Activated B cell treated with CpG ODN at 0.5 μM for 24 hours (primary cell): Measurements from ENCODE around the gene TMEM217. TPM values are rescaled to one million over a fixed set of nuclear protein-coding genes. Genes with fewer than 3 reads are reported as not detected.
A peak's percentile ranks its signal among the peaks of the same experiment; 100 is the strongest.

ENCODE experiments used
- ATAC-seq: fragments of 200-7000 bp; cut with Tn5 transposase; one replicate; pipeline ENCODE4 v1.10.0; 2021; ENCODE audit warnings: low read depth, mild to moderate bottlenecking, moderate library complexity
- CTCF ChIA-PET: fragments of 350-600 bp; sonication (Branson Sonifier 250); formaldehyde crosslinking; loops from one replicate; lab custom pipeline; 2021; ENCODE audit warnings: antibody characterized with exemption; lab: Charles Lee
- POLR2A ChIA-PET: fragments of 350-600 bp; sonication (Branson Sonifier 250); formaldehyde crosslinking; loops from one replicate; lab custom pipeline; 2021; ENCODE audit warnings: antibody characterized with exemption; lab: Charles Lee
- DNase-seq: peaks from one replicate; pipeline ENCODE4 v3.0.0; 2022
- H3K27ac Mint-ChIP-seq: one replicate; pipeline ENCODE4 v1.8.0; 2020; ENCODE audit warnings: mixed read lengths
- H3K27me3 Mint-ChIP-seq: one replicate; pipeline ENCODE4 v1.8.0; 2021; ENCODE audit warnings: mixed read lengths
- H3K36me3 Mint-ChIP-seq: one replicate; pipeline ENCODE4 v1.8.0; 2021; ENCODE audit warnings: low read depth, mixed read lengths
- H3K4me1 Mint-ChIP-seq: one replicate; pipeline ENCODE4 v1.8.0; 2021; ENCODE audit warnings: mixed read lengths
- H3K4me3 Mint-ChIP-seq: one replicate; pipeline ENCODE4 v1.8.0; 2020; ENCODE audit warnings: mild to moderate bottlenecking, mixed read lengths
- H3K9me3 Mint-ChIP-seq: one replicate; pipeline ENCODE4 v1.8.0; 2020; ENCODE audit warnings: mixed read lengths
- CTCF ChIP-seq: fragments of 200-600 bp; IDR thresholded peaks from one replicate; pipeline ENCODE4 v1.8.0; 2022; ENCODE audit warnings: antibody characterized with exemption, mild to moderate bottlenecking
- intact Hi-C: fragments of 100-400 bp; cut with micrococcal nuclease; formaldehyde crosslinking; loops from one replicate; pipeline ENCODE4 v1.15.1; 2024
- total RNA-seq: library from RNA; stranded (reverse); gene quantifications from 2 replicates; pipeline ENCODE4 v1.2.3, GENCODE V29; 2022

The TMEM217 gene
- total RNA-seq, 1 donor from 2014 or later, result 1.0 TPM

GRCh38 chr6:37260444-37260843, 2.5 kb upstream of the TMEM217 start:
- POLR2A ChIA-PET, result no interaction called here
- no peak for ATAC-seq
- Mint-ChIP-seq H3K27me3 (no peaks in the 10 kb centered on the region), H3K9me3 (no peaks in the 10 kb centered on the region), H3K27ac (no peak overlapping the region), H3K4me3 (no peak overlapping the region), H3K36me3 (peaks cover 10% of the 10 kb centered on the region), H3K4me1 (peaks cover 49% of the 10 kb centered on the region)
- CTCF ChIA-PET, result no interaction called here
- TF ChIP-seq CTCF, result no peak
- DNase-seq, result no peak
- intact Hi-C loops, result no loop called here

DNA sequence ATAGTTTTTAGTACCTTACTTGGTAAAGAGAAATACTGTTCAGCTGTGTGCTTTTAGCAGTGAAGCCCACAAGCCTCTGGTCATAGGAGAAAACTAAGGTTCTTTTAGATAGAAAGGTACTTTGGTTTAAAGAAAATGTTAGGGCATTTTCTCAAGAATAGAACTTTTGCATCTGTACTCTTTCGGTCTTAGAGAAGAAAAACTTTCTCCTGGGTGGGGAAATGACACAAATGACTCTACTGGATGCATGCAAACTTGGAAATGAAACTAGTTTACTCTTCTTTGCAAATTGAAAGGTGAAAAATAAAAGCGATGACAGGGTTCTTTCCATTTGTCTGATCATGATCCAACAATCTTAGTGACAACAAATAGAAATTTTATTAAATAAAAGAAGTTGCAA, 2.1 kb upstream of the TMEM217 start:
- peaks cover 45% of the 10 kb centered on the region for H3K4me1 Mint-ChIP-seq

GRCh38 chr6:37259191-37259590, 1.2 kb upstream of the TMEM217 start:
- no peaks in the 10 kb centered on the region for H3K9me3 Mint-ChIP-seq
- DNase-seq (no peak), ATAC-seq (no peak)
- CTCF ChIA-PET, result no interaction called here
- H3K27me3 Mint-ChIP-seq, result no peaks in the 10 kb centered on the region
- TF ChIP-seq CTCF, result no peak
- peaks cover 41% of the 10 kb centered on the region for H3K4me1 Mint-ChIP-seq
- intact Hi-C loops, result loop anchor here (5.0 kb wide), 1 partner anchor 173 kb away; the partner anchor contains the start of gene CMTR1
- peak overlapping the region; percentile 67 for H3K4me3 Mint-ChIP-seq
- POLR2A ChIA-PET, result no interaction called here
- peaks cover 10% of the 10 kb centered on the region for H3K36me3 Mint-ChIP-seq
- peak overlapping the region; percentile 88 for H3K27ac Mint-ChIP-seq

More for the DNA sequence above, 2.1 kb upstream of the TMEM217 start:
- ATAC-seq, result no peak
- DNase-seq, result no peak
- ChIA-PET POLR2A (no interaction called here), CTCF (no interaction called here)
- Mint-ChIP-seq H3K36me3 (peaks cover 10% of the 10 kb centered on the region), H3K27ac (no peak overlapping the region), H3K9me3 (no peaks in the 10 kb centered on the region), H3K4me3 (no peak overlapping the region), H3K27me3 (no peaks in the 10 kb centered on the region)
- intact Hi-C loops, result no loop called here
- TF ChIP-seq CTCF, result no peak

GRCh38 chr6:37258405-37259105, 611 bp upstream of the TMEM217 start:
- peak overlapping the region; percentile 96 for H3K4me3 Mint-ChIP-seq
- intact Hi-C loops, result loop anchor here (5.0 kb wide), 1 partner anchor 174 kb away; the partner anchor contains the start of gene CMTR1
- no peaks in the 10 kb centered on the region for H3K9me3 Mint-ChIP-seq
- peak overlapping the region; percentile 88 for H3K27ac Mint-ChIP-seq
- peaks cover 41% of the 10 kb centered on the region for H3K4me1 Mint-ChIP-seq
- peaks cover 10% of the 10 kb centered on the region for H3K36me3 Mint-ChIP-seq
- no peaks in the 10 kb centered on the region for H3K27me3 Mint-ChIP-seq
- ATAC-seq (no peak), DNase-seq (no peak)
- POLR2A ChIA-PET, result interaction anchor here (0.5 to 1.8 kb wide), 7 partner anchors 8 to 175 kb away, joined by 3 to 9 read pairs (median 4); partner anchors contain the start of genes CMTR1 and PIM1
- TF ChIP-seq CTCF, result no peak
- CTCF ChIA-PET, result no interaction called here

GRCh38 chr6:37257320-37257633, 667 bp downstream of the TMEM217 start:
- no peak for ATAC-seq
- peak overlapping the region; percentile 96 for H3K4me3 Mint-ChIP-seq
- H3K36me3 Mint-ChIP-seq, result peaks cover 4% of the 10 kb centered on the region
- no peak for DNase-seq
- no peak for TF ChIP-seq CTCF
- intact Hi-C loops, result loop anchor here (2.0 to 5.0 kb wide), 2 partner anchors 34 to 175 kb away; partner anchors contain the start of gene CMTR1
- H3K4me1 Mint-ChIP-seq, result peaks cover 34% of the 10 kb centered on the region
- H3K27ac Mint-ChIP-seq, result peak overlapping the region; percentile 88
- no peaks in the 10 kb centered on the region for H3K27me3 Mint-ChIP-seq
- no peaks in the 10 kb centered on the region for H3K9me3 Mint-ChIP-seq
- ChIA-PET POLR2A (interaction anchor here (0.5 to 1.8 kb wide), 10 partner anchors 9 to 1808 kb away, joined by 3 to 9 read pairs (median 4); partner anchors contain the start of genes CMTR1, PIM1 and PPIL1), CTCF (no interaction called here)
